Measurements from ENCODE around the gene DENND1C. TPM values are rescaled to one million over a fixed set of nuclear protein-coding genes. Genes with fewer than 3 reads are reported as not detected.
"Not testable (repeated sequence)": the region's sequence is repeated elsewhere in the genome, so short reads cannot be mapped to it uniquely, and the experiment has no call there.

DENND1C gene
- total and polyA plus RNA-seq, 2 donors from 2014 or later: 2.6 to 8.2 TPM

GRCh38 chr19:6429419-6430221 lies 52.0 kb downstream of the DENND1C start:
- TF ChIP-seq CTCF (IDR thresholded peaks at IDR 0.05; ENCODE audit: borderline replicate concordance, extremely low read depth, insufficient read depth): no peak
- peaks cover 0 to 5% (median 0%) of the 10 kb centered on the region in 3 donors for H3K4me1 ChIP-seq (ENCODE audit: control insufficient read depth in 2 of 3, insufficient read depth in 2 of 3, low read depth in 1 of 3, low read length in 3 of 3)
- H3K36me3 ChIP-seq (ENCODE audit: control insufficient read depth in 2 of 3, insufficient read depth in 3 of 3, low read length in 3 of 3): no peaks in the 10 kb centered on the region
- H3K9me3 ChIP-seq (ENCODE audit: control insufficient read depth in 2 of 3, insufficient read depth in 1 of 3, low read length in 3 of 3): no peaks in the 10 kb centered on the region
- FAIRE-seq (no peak), DNase-seq (no peak)
- H3K9ac ChIP-seq (ENCODE audit: low read length in 3 of 3): no peak overlapping the region
- H3K27me3 ChIP-seq (ENCODE audit: control insufficient read depth, insufficient read depth, low read length): no peaks in the 10 kb centered on the region
- no peak overlapping the region for H3K27ac ChIP-seq (ENCODE audit: low read depth in 2 of 2, low read length in 2 of 2)
- intact Hi-C loops (cut with DNase I): no loop called here
- no peak overlapping the region for H3K4me3 ChIP-seq (ENCODE audit: low read length in 3 of 3)

DNA sequence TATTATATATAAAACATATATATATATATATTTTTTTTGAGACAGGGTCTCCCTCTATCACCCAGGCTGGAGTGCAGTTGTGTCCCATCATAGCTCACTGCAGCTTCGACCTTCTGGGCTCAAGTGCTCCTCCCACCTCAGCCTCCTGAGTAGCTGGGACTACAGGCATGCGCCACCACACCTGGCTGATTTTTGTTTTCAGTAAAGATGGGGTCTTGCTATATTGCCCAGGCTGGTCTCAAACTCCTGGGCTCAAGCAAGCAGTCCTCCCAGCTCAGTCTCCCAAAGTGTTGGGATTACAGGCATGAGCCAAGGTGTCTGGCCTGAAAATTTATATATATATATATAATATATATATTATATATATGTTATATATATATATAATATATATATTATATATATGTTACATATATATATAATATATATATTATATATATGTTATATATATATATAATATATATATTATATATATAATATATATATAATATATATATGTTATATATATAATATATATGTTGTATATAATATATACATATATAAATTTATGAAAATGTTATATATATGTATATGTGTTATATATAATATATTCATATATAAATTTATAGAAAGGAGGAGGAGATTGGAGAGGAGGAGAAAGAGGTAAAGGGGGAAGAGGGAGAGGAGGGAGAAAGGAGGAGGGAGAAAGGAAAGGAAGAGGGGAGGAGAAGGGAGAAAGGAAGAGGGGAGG lies 52.7 kb downstream of the DENND1C start:
- H3K4me3 ChIP-seq (ENCODE audit: low read length in 3 of 3); H3K36me3 ChIP-seq (ENCODE audit: control insufficient read depth in 2 of 3, insufficient read depth in 3 of 3, low read length in 3 of 3); H3K9ac ChIP-seq (ENCODE audit: low read length in 3 of 3); H3K27ac ChIP-seq (ENCODE audit: low read depth in 2 of 2, low read length in 2 of 2); intact Hi-C loops (cut with DNase I); H3K9me3 ChIP-seq (ENCODE audit: control insufficient read depth in 2 of 3, insufficient read depth in 1 of 3, low read length in 3 of 3); H3K27me3 ChIP-seq (ENCODE audit: control insufficient read depth, insufficient read depth, low read length); DNase-seq; H3K4me1 ChIP-seq (ENCODE audit: control insufficient read depth in 2 of 3, insufficient read depth in 2 of 3, low read depth in 1 of 3, low read length in 3 of 3): not testable (repeated sequence)
- peak; percentile 94 for FAIRE-seq

- DNase-seq (no peak), FAIRE-seq (no peak)
- intact Hi-C loops (cut with DNase I): no loop called here
Measured at GRCh38 chr19:6427131-6427530, 54.5 kb downstream of the DENND1C start.

More at GRCh38 chr19:6427131-6427530, 54.5 kb downstream of the DENND1C start:
- Histone ChIP-seq H3K9ac (ENCODE audit: low read length in 3 of 3) (no peak overlapping the region), H3K4me3 (ENCODE audit: low read length in 3 of 3) (no peak overlapping the region), H3K27ac (ENCODE audit: low read depth in 2 of 2, low read length in 2 of 2) (no peak overlapping the region), H3K36me3 (ENCODE audit: control insufficient read depth in 2 of 3, insufficient read depth in 3 of 3, low read length in 3 of 3) (peaks cover 0 to 3% (median 0%) of the 10 kb centered on the region in 3 donors), H3K27me3 (ENCODE audit: control insufficient read depth, insufficient read depth, low read length) (no peaks in the 10 kb centered on the region), H3K9me3 (ENCODE audit: control insufficient read depth in 2 of 3, insufficient read depth in 1 of 3, low read length in 3 of 3) (no peaks in the 10 kb centered on the region), H3K4me1 (ENCODE audit: control insufficient read depth in 2 of 3, insufficient read depth in 2 of 3, low read depth in 1 of 3, low read length in 3 of 3) (peaks cover 0 to 21% (median 6%) of the 10 kb centered on the region in 3 donors)
- no peak for TF ChIP-seq CTCF (IDR thresholded peaks at IDR 0.05; ENCODE audit: borderline replicate concordance, extremely low read depth, insufficient read depth)
